NCI-H1105 treated with DMSO at 0.1 percent for 48 hours (cell line): ENCODE results near the gene HOXB8.

ENCODE experiments used
- DNase-seq: peaks from one replicate; lab custom pipeline; 2025; lab: John Stamatoyannopoulos, UW

Gene HOXB8

DNA sequence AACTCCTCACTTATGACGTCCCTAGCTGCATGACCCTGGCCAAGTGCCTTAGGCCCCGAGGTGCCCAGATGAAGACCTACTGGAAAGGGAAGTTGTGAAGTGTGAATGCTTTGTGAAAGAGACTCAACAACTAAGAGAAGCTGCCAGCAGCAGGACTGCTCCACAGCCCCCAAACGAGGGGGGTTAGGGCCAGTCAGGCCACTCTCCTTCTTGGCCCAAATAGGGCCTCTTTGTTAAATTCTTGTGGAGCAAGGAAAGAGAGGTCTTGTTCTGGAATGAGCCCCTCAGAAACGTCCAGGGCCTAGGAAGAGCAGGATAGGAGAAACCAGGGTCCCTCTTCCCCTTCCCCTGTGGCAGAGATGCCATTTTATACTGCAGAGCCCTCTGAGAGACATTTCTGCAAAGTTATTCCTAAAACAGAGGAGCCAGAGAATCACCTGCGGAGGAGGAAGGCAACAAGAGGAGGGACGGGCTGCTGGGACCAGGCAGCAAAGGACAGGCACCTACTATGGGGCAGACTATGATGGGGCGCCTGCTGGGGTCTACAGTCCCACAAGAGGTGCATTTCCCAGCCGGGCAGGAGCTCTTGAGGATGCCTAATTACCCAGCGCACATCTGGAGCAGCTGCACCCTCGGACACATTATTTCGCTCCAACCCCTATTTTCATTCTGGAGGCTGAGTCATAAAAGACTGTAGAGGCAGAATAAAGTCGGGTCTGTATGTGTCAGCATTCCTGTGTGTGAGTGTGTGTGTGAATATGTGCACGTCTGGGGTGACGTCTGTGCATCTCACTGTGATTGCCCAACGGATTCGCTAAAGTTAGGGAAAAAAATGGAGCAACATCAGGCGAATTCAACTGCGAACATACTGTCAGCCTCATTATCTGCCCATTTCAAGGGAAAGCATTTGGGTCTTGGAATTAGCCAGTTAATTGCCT, 22.5 kb upstream of the HOXB8 start:
- DNase-seq, result no peak

- DNase-seq, result no peak
Measured at GRCh38 chr17:48636177-48637018, 21.3 kb upstream of the HOXB8 start.

GRCh38 chr17:48634493-48635208, 19.6 kb upstream of the HOXB8 start:
- no peak for DNase-seq

DNA sequence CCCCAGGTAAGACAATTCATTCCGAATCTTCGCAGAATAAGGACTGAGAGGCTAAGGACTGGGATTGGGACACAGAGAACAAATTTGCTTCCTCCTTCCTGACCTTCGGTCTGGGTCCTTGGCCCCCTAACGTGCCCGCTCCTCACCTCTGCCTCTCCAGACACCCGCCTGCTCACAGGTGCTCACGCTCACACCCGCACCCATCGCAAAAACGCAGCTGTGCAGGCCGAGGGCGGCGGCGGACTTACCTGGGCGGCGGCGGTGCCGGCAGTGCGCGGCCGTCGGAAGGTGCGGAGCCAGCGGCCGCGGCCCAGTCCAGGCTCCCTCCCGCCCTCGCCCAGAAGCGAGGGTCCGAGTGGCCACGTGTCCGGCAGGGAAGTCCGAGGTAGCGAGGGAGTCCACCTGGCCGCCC, 18.2 kb upstream of the HOXB8 start:
- DNase-seq, result no peak

GRCh38 chr17:48632579-48633265, 17.6 kb upstream of the HOXB8 start:
- no peak for DNase-seq

DNA sequence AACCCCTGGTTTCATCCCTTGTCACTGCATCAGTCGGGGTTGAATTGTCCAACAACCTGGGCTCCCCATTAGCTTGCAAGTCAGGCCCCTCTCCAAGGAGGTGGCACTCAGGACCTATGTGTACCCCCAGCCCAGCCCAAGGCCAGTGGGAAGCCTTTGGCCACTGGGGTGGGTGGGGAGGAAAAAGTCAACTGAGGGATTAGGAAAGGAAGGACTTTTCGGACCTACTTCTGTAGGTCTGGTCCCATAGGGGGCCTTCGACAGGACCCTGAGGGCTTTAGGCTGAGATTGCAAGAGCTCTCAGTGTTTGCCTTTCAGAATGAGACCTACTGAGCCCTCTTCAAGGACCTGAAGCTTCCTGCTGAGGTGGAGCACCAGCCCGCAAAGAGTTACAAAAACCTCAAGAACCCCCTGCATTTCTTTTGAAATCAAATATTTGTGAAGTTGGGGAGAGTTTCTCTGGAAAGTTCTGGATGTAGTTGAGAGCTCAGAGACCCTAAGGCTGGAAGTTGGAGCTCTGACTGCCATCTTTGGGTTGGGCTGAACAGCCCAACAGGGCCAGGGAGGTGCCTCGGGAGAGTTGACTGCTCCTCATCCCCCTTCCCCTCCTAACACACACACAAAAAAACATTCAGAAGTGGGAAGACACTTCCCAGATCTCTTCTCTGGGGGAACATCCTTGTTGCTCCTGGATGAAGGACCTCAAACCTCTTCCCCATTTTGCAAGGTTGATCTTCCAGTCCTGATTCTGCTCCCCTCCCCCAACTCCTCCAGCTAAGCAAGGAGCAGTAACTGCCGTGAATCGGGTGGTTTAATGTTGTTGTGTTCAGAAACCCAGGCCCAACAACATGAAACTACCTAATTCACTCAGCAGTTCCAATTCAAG, 16.8 kb upstream of the HOXB8 start:
- no peak for DNase-seq

DNA sequence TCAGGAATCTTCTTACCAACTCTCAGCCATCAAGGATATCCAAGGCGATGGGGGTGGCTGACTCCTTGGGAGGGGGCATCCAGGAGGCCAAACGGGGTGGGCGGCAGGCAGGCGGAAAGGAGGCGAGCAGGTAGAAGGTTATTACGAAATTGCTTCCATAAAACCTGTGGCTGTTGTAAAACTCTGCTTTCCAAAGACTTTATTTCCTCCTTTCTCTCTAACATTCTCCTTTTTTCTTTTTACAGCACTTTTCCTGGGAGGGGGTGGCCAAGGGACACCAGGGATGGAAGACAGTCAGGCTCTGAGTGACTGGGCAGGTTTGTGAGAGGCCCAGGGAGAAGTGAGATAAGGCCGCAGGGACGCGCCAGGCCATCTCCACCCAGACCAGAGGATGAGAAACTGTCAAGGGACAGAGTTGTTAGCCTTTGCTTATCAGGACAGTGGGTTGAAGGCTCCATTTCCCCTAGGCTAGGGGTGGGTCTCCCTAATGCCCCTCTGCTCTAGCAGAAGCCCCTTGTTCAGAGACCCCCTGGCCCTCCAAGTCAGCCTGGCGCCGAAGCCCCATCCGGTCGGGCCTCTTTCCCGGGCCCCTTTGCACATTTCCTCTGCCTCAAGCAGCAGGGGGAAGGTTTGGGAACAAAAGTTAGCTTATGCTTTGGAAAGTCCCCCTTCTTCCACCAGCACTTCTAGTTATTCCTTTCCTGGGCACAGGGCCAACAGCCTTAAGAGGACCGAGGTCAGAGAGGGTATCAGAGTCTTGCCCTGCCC, 16.0 kb upstream of the HOXB8 start:
- DNase-seq, result no peak

GRCh38 chr17:48630009-48630924, 15.2 kb upstream of the HOXB8 start:
- DNase-seq, result no peak

- DNase-seq, result no peak
Measured at GRCh38 chr17:48629411-48629759, 14.3 kb upstream of the HOXB8 start.

GRCh38 chr17:48628649-48629410, 13.7 kb upstream of the HOXB8 start:
- DNase-seq, result no peak

- no peak for DNase-seq
Measured at GRCh38 chr17:48627623-48628521, 12.8 kb upstream of the HOXB8 start.

DNA sequence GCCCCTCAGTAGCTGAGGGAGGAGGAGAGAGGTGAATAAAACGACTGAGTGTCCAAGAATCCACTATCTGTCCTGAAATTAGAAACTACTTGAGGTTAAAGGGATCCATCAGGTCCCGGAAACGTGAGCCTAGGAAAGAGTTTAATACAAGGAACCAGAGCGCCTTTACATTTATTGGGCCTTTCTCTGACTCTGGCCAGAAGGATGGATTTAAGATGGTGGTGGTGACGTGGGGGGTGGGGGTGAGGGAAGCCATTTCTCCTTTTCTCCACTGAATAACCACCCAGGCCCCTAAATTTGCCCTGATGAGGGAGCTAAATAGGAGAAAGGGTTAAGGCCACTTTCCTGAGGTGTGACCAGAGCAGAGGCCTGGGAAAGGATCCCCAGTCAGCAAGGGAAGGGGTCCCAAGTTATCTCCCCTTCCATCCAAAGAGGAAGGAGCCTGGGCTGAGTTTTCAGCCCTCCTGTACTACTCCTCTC, 12.1 kb upstream of the HOXB8 start:
- no peak for DNase-seq

DNA sequence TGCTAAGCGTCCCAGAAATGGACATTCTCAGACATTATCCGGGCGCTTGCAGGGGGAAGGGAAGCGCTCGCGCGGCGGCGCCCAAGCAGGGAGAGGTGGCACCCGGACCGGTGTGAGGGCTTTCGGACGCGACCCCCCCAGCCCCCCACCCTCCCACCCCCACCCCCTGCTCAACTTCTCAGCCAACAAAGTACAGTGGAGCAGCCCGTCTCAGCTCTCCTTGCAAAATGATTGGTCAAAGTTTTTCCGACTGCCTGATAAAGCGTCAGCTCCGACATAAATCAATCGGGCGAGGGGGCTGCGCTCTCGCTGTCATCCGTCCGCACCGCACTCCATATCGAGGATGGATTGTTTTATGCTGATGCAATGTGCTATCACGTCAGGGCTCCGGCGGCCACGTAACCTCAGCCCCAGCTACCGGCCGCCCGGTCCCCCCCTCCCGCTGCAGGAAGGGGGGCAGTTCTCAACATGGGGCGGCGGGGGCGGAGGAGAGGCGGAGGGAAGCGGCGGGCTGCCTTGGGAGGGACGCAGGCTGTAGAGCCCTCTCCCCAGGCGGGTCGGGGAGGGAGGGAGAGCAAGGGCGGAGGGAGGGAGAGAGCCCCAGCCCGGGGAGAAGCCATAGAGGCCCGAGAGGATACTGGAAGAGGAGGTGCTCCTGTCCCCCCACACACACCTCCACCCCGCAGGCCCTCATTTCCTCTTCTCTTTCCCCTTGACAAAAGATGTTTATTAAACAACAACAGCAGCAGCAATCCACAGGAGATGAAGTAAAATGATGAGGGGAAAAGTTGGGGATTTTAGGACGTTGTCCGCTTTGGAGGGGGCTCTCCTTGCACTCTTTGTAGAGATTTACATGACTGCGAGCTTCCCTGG, 11.4 kb upstream of the HOXB8 start, which contains the start of gene HOXB9:
HOXB9 (minus strand) TSS at position 114 of the 873 bp plus-strand sequence; CDS start at position 25, 89 bp downstream.
- DNase-seq, result peak; percentile 34

DNA sequence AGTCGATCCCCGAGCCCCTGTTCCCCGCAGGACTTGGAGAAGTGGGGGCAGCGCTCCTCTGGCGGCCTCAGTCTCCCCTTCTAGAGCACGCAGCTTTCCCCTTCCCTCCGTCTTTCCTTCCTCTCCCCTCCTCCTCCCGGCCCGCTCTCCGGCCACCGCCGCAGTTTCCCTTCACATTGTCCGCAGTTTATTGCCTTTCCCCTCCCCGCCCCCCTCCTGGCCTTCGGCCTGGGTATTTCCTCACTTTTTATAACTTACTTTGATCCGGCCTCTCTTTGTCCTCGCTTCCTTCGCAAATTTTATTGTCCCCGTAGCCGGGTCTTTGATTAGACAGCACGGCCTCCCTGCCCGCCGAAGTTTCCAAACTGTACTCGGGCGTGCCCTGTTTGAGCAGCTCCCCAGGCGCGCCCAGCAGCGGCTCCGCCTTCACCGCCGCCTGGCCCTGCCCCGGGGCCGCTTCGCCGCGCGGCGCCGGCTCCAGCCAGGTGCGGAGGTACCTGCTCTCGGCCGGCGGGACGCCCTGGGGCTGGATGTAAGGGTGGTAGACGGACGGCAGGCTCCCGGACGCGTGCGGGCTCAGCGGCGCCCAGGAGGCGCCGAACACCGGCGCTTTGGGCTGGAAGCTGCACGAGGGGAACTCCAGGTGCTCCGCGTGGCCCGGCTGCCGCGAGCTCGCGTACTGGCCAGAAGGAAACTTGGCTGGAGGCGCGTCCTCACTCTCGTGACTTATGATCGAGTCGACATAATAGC, 10.6 kb upstream of the HOXB8 start:
- DNase-seq, result peak; percentile 31
